ENCODE data around the gene RPS26. TPM values are rescaled to one million over a fixed set of nuclear protein-coding genes. Genes with fewer than 3 reads are reported as not detected.
"Not testable (repeated sequence)": the region's sequence is repeated elsewhere in the genome, so short reads cannot be mapped to it uniquely, and the experiment has no call there.

The RPS26 gene
- polyA plus RNA-seq, 3 donors from 2014 or later, result 294 to 705 (median 698) TPM

DNA sequence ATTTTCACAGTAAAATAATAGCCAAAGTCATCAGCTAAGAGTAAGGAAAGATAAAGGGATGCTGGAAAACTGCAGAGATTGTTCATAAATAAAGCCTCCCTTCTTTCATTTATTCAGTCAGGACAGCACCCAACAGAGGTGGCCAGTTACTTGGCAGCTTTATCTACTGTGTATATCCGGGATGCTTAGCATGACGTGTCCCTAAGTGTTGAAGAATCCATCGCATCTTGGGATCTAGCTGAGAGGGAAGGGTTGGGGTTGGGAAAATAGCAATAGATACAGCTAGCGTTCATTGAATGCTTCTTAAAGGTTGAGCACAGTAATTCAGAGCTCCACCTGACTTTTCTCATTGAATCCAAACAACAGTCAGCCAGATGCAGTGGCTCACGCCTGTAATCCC lies 32.7 kb downstream of the RPS26 start:
- peaks cover 0 to 2% (median 0%) of the 10 kb centered on the region in 3 donors for H3K27me3 Mint-ChIP-seq (ENCODE audit: low read depth in 3 of 3)
- no peaks in the 10 kb centered on the region for H3K9me3 Mint-ChIP-seq
- peaks cover 3 to 8% of the 10 kb centered on the region in 2 donors for H3K4me1 Mint-ChIP-seq
- no peaks in the 10 kb centered on the region for H3K36me3 Mint-ChIP-seq
- no peak overlapping the region for H3K27ac Mint-ChIP-seq
- no peak overlapping the region for H3K4me3 Mint-ChIP-seq
- no peak for DNase-seq

DNA sequence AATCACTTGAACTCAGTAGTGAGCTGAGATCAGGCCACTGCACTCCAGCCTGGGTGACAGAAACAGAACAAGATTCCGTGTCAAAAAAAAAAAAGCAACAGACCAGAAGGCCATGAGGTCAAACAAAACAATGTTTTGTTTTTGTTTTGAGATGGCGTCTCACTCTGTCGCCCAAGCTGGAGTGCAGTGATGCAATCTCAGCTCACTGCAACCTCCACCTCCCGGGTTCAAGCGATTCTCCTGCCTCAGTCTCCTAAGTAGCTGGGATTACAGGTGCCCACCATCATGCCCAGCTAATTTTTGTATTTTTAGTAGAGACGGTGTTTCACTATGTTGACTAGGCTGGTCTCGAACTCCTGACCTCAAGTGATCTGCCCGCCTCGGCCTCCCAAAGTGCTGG lies 36.2 kb downstream of the RPS26 start:
- H3K9me3 Mint-ChIP-seq; DNase-seq; H3K27ac Mint-ChIP-seq; H3K27me3 Mint-ChIP-seq (ENCODE audit: low read depth in 3 of 3); H3K36me3 Mint-ChIP-seq: not testable (repeated sequence)
- Mint-ChIP-seq H3K4me1 (peaks cover 14% of the 10 kb centered on the region in 2 donors), H3K4me3 (peak overlapping the region in 3 of 5 donors; percentile 83 to 90 (median 87))

DNA sequence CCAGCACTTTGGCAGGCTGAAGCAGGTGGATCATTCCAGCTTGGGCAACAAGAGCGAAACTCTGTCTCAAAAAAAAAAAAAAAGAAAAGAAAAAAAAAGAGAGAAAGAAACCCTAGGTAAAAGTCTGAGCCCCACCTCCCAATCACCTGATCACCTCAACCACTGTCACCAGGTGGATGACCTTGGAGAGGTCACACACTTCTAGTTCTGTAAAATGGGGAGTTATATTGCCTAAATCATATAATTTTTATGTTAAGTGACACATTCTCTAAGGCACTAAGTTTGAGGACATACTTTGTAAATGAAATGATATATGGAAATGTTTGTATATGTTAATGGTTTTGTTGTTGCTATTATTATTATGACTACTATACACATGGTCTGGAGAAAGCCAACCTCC lies 36.7 kb downstream of the RPS26 start:
- DNase-seq, result no peak
- Mint-ChIP-seq H3K27ac (no peak overlapping the region), H3K4me1 (peaks cover 14% of the 10 kb centered on the region in 2 donors), H3K9me3 (no peaks in the 10 kb centered on the region), H3K27me3 (ENCODE audit: low read depth in 3 of 3) (peaks cover 2 to 8% (median 2%) of the 10 kb centered on the region in 3 donors), H3K4me3 (peak overlapping the region; percentile 81 to 90 (median 86)), H3K36me3 (no peaks in the 10 kb centered on the region)

DNA sequence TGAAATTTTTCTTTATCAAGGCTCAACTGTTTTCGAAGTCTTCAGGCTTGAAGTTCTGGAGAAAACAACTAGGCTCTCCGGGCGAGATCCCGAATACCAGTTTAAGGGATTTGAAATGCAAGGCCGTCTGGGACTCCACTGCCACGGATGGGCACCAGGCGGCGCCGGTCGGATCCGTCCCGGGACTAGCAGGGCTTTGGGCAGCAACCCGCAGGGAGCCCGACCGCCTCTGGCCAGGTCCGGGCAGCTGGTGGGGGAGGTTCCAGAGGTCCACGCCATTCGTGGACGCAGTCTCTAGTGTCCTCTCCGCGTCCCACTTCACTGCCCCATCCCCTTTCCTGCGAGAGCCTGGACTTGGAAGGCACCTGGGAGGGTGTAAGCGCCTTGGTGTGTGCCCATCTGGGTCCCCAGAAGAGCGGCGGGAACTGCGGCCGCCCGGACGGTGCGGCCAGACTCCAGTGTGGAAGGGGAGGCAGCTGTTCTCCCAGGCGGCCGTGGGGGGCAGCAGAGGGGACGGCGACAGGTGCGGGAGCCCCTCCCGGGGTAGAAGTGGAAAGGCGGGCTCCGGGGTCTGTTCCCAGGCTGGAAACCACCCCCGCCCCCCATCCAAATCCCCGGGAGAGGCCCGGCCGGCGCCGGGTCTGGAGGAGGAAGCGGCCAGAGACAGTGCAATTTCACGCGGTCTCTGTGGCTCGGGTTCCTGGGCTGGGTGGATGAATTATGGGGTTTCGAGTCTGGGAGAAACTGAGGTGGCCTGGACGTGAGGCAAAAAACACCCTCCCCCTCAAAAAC lies 37.4 kb downstream of the RPS26 start:
- Mint-ChIP-seq H3K4me3 (peak overlapping the region; percentile 81 to 91 (median 87)), H3K36me3 (no peaks in the 10 kb centered on the region), H3K4me1 (peaks cover 14% of the 10 kb centered on the region in 2 donors), H3K27me3 (ENCODE audit: low read depth in 3 of 3) (peaks cover 2 to 8% (median 4%) of the 10 kb centered on the region in 3 donors), H3K9me3 (no peaks in the 10 kb centered on the region), H3K27ac (no peak overlapping the region)
- DNase-seq, result peak; percentile 26 to 47 (median 43)

DNA sequence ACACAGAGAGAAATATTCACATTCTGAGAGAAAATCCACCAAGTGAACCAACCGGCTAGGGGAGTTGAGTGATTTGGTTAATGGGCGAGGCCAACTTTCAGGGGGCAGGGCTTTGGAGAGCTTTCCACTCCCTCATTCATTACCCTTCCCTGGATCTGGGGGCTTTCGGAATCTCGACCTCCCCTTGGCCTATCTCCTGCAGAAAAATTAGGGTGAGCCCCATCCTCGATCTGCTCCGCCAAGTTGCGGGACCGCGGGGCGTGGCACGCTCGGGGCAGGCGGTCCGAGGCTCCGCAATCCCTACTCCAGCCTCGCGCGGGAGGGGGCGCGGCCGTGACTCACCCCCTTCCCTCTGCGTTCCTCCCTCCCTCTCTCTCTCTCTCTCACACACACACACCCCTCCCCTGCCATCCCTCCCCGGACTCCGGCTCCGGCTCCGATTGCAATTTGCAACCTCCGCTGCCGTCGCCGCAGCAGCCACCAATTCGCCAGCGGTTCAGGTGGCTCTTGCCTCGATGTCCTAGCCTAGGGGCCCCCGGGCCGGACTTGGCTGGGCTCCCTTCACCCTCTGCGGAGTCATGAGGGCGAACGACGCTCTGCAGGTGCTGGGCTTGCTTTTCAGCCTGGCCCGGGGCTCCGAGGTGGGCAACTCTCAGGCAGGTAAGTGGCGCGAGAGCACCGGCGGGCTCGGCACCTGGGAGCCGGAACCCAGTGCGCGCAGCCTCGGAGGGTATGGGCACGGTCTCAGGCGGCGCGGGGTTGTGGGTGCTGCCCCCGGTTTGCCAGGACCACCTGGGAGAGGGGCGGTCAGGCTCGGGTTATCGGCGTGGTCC lies 38.2 kb downstream of the RPS26 start, which contains the start of gene ERBB3:
Gene ERBB3 (plus strand): TSS at position 443 of the 833 bp plus-strand sequence. CDS start 136 bp downstream, at position 579.
- H3K36me3 Mint-ChIP-seq, result no peaks in the 10 kb centered on the region
- no peaks in the 10 kb centered on the region for H3K9me3 Mint-ChIP-seq
- H3K27me3 Mint-ChIP-seq (ENCODE audit: low read depth in 3 of 3), result peaks cover 2 to 8% (median 4%) of the 10 kb centered on the region in 3 donors
- peak within 1 kb of the TSS; percentile 81 to 91 (median 87) for H3K4me3 Mint-ChIP-seq
- peaks cover 14% of the 10 kb centered on the region in 2 donors for H3K4me1 Mint-ChIP-seq
- no peak within 1 kb of the TSS for H3K27ac Mint-ChIP-seq
- peak; percentile 29 to 46 (median 46) for DNase-seq

DNA sequence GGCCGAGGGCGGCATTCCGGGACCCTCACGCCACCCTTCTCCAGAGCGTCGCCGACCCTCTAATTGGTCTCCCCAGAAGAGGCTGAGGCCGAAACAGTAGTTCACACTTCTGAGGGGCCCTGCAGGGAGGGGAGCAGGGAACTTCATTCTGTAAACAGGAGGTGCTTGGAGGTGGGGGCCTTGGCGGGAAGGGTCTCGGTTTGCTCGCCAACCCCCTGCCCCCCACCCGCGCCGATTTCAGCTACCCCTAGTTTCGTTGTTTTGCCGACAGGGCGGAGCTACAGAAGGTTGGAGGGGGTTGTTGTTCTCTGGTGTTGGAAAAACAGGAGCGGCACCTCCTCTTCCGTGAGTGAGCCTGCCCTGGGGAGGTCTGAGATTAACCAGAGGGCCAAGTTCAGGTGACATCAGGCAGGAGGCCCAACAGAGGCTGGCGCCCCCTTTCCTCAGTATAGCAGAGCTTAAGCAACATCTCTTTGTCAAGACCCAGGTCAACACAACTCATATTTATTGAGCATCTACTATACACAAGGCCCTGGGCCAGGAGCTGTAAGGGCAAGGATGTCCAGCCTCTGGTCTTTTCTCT lies 38.9 kb downstream of the RPS26 start:
- Mint-ChIP-seq H3K27me3 (ENCODE audit: low read depth in 3 of 3) (peaks cover 2 to 8% (median 4%) of the 10 kb centered on the region in 3 donors), H3K36me3 (no peaks in the 10 kb centered on the region), H3K9me3 (no peaks in the 10 kb centered on the region), H3K4me1 (peaks cover 14% of the 10 kb centered on the region in 2 donors), H3K27ac (no peak overlapping the region), H3K4me3 (peak overlapping the region; percentile 71 to 90 (median 86))
- DNase-seq, result no peak

DNA sequence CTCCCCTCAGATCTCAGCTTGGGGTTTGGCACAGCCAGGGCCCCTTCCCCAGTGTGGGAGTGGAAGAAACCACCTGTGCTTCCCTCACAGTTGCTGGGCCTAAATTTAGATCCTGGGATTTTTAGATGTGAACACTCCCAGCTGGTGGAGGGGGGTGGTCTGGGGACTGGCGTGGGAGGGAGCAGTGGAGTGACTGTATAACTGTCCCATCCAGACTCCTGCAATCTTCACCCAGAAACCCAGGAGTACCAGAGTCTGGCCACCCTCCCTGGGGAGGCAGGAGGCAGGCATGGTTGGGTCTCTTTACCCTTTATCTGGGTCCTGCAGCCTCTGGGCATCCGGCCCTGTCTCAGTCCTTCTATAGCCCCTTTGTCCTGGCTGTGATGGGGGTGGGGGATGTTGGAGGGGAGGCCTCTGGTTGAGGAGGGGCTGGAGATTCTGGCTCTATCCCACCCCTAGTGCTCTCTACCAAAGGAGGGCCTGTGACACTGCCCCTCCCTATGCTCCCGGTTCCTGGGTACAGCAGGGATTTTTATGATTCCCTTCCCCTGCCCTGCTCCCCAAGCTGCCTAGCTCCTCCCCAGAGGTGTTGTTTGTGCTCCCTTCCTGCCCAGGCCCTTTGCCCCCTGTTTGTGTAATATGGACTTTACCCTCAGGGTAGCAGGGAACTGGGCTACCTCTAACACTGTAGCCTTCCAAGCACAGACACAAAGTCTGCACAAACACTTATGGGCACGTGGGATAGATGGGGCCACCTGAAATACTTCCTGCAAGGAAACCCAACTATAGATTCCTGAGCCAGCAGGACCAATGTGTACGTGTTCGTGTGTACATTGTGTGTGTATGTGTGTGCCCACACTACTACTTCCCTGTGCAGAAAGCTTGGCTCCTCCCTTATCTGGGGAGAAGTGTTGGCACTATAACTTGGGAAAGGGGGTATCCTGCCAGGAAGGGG lies 40.0 kb downstream of the RPS26 start:
- no peaks in the 10 kb centered on the region for H3K9me3 Mint-ChIP-seq
- peaks cover 2 to 8% (median 4%) of the 10 kb centered on the region in 3 donors for H3K27me3 Mint-ChIP-seq (ENCODE audit: low read depth in 3 of 3)
- H3K4me3 Mint-ChIP-seq, result peak overlapping the region in 2 of 5 donors; percentile 65 to 71
- H3K36me3 Mint-ChIP-seq, result no peaks in the 10 kb centered on the region
- H3K4me1 Mint-ChIP-seq, result peaks cover 14% of the 10 kb centered on the region in 2 donors
- peak overlapping the region in 1 of 6 donors; percentile 55 for H3K27ac Mint-ChIP-seq
- no peak for DNase-seq

DNA sequence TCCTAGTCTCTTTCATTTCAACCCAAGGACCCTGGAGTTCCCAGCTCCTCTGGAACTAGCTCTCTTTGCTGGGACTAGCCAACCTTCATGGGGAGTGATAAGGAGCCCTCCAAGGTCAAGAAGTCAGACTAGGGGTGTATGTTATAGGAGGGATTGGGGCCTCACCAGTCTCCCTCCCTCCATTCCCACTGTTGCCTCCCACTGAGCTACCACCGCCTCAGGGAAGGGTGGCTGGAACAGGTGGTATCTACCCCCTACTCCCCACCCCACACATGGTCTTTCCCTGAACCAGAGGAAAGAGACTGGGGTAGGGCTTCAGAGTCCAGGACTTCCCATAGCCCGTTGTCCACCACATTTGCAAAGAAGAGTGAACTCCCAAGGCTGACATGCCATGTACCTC lies 40.7 kb downstream of the RPS26 start:
- Mint-ChIP-seq H3K27me3 (ENCODE audit: low read depth in 3 of 3) (peaks cover 2 to 8% (median 6%) of the 10 kb centered on the region in 3 donors), H3K27ac (no peak overlapping the region), H3K36me3 (no peaks in the 10 kb centered on the region)

DNA sequence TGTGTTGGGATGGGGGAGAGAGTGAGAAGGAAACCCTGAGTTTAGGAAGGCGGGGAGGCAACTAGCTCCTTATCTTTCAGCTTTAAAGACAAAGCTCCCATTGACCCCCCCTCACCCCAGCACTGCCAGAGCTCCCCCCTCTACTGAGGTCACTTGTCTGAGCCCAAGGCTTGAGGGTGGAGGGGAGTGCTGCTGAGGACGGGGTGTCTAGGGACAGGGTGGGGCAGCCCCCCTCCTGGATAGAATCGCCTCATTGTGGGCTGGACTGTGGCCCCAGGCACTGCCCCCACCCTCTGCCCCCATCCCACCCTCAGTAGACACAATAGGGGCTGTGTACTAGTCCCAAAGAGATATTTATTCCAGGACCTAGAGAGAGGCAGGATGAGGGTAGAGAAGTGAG lies 41.2 kb downstream of the RPS26 start:
- H3K27me3 Mint-ChIP-seq (ENCODE audit: low read depth in 3 of 3), result peaks cover 2 to 8% (median 6%) of the 10 kb centered on the region in 3 donors
- H3K4me1 Mint-ChIP-seq, result peaks cover 14% of the 10 kb centered on the region in 2 donors
- no peaks in the 10 kb centered on the region for H3K9me3 Mint-ChIP-seq
- H3K4me3 Mint-ChIP-seq, result no peak overlapping the region
- no peak overlapping the region for H3K27ac Mint-ChIP-seq
- H3K36me3 Mint-ChIP-seq, result no peaks in the 10 kb centered on the region
- no peak for DNase-seq

More for the DNA sequence above, 40.7 kb downstream of the RPS26 start:
- Mint-ChIP-seq H3K4me3 (no peak overlapping the region), H3K4me1 (peaks cover 14% of the 10 kb centered on the region in 2 donors), H3K9me3 (no peaks in the 10 kb centered on the region)
- DNase-seq, result no peak

DNA sequence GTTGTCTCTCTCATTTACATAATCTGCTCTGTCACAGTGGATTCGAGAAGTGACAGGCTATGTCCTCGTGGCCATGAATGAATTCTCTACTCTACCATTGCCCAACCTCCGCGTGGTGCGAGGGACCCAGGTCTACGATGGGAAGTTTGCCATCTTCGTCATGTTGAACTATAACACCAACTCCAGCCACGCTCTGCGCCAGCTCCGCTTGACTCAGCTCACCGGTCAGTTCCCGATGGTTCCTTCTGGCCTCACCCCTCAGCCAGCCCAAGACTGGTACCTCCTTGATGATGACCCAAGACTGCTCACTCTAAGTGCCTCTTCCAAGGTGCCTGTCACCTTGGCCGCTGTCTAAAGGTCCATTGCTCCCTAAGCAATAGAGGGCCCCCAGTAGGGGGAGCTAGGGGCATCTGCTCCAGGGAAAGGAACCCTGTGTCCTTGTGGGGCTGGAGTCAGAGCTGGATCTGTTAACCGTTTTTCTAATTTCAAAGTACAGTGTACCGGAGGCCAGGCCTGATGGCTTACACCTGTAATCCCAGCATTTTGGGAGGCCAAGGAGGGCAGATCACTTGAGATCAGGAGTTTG lies 43.3 kb downstream of the RPS26 start:
- Mint-ChIP-seq H3K27ac (peak overlapping the region in 1 of 6 donors; percentile 45), H3K27me3 (ENCODE audit: low read depth in 3 of 3) (peaks cover 2 to 6% (median 4%) of the 10 kb centered on the region in 3 donors), H3K9me3 (no peaks in the 10 kb centered on the region), H3K4me1 (peaks cover 0 to 6% of the 10 kb centered on the region in 2 donors), H3K36me3 (no peaks in the 10 kb centered on the region), H3K4me3 (no peak overlapping the region)
- DNase-seq, result peak in 1 of 3 donors; percentile 11

DNA sequence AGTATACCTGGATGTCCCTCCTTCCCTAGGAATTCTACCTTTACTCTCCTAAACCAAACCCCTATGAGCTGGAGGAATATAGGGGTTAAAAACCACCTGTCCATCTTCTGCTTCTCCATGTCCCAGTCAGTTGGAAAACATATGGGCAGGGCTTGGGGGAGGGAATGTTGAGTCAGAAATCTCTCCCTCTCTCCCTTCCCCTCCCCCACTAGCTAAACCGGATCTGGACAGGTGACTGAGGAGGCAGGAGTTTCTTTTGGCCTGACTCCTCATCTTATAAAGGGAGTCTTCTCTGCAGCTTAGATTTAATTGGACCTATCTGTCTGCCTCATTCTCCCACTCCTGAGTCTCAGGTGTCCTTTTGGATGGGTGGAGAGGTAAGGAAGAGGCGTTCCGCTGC lies 44.4 kb downstream of the RPS26 start:
- Mint-ChIP-seq H3K36me3 (no peaks in the 10 kb centered on the region), H3K27ac (no peak overlapping the region), H3K4me1 (no peaks in the 10 kb centered on the region), H3K27me3 (ENCODE audit: low read depth in 3 of 3) (peaks cover 2 to 4% (median 2%) of the 10 kb centered on the region in 3 donors), H3K4me3 (no peak overlapping the region), H3K9me3 (no peaks in the 10 kb centered on the region)
- no peak for DNase-seq

DNA sequence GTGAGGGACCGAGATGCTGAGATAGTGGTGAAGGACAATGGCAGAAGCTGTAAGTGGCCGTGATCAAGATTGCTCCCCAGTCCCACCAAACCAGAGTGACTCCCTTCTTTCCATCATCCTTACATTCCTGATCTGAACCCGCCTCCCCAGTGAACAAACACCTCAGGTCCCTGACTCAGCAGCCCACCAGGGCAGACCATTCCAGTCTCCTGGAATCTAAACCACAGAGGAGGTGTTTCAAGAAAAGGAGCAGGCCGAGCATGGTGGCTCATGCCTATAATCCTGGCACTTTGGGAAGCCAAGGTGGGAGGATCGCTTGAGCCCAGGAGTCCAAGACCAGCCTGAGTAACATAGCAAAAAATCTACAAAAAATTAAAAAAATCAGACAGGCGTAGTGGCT lies 44.9 kb downstream of the RPS26 start:
- Mint-ChIP-seq H3K27ac (no peak overlapping the region), H3K27me3 (ENCODE audit: low read depth in 3 of 3) (peaks cover 0 to 4% (median 2%) of the 10 kb centered on the region in 3 donors), H3K4me1 (no peaks in the 10 kb centered on the region), H3K4me3 (no peak overlapping the region), H3K9me3 (no peaks in the 10 kb centered on the region), H3K36me3 (no peaks in the 10 kb centered on the region)
- DNase-seq, result no peak
